ENCODE results near the gene STRN3.

DNA sequence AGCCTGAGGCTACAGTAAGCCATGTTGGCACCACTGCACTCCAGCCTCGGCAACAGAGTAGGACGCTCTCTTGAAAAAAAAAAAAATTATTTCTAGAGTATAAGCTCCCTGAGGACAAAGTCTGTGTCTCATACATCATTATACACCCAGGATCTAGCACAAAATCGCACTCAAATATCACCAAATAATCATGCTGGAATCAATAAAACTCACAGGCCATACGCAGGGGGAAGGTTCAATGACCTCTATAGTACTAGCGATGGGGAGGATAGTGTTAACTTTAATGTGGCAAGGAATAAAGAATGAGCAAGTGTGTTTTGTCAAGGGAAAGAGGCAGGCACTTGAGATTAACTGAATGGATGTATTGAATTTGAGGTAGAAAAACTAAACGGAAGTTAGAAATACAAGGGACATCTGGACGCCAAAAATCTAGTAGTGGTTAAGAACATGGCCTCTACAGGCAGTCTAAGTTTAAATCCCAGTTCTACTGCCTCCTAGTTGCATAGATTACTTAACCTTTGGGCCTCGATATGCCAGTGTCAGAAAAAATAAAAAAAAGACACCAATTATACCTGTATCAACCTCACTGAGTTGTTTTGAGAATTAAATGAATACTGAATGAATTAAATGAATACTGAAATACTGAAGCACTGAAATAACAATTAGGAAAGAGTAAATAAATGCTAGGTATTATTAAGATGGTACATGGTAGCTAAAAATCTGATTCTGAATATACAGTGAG, 5.2 kb downstream of the STRN3 start:
- TF ChIP-seq EZH2phosphoT487 (IDR thresholded peaks at IDR 0.05; ENCODE audit: borderline replicate concordance, low read length) (no peak), CTCF (IDR thresholded peaks at IDR 0.05; ENCODE audit: low read depth, low read length, poor library complexity, severe bottlenecking) (no peak)
